Measurements from ENCODE around the gene HDDC2.

The HDDC2 gene

GRCh38 chr6:125233202-125233601, 68.6 kb downstream of the HDDC2 start:
- no peak for DNase-seq (ENCODE audit: low read depth)

DNA sequence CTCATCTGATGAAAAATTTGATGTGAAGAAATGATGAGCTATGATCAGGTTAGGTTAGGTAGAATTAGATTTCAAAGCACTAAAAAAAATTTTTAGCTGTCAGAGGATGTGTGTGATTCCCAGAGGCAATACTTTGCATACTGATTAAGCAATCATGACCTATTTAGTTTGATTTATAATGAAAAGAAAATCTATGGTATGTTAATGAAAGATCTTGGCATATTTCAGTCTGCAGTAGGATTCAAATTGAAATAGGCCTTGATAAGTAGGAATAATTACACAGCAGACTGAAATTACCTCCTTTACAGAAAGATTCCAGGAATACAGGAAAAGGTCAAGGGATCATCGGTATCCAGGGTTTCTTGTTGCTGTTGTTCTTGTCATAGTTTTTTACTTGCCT, 69.3 kb downstream of the HDDC2 start:
- DNase-seq (ENCODE audit: low read depth) = no peak

DNA sequence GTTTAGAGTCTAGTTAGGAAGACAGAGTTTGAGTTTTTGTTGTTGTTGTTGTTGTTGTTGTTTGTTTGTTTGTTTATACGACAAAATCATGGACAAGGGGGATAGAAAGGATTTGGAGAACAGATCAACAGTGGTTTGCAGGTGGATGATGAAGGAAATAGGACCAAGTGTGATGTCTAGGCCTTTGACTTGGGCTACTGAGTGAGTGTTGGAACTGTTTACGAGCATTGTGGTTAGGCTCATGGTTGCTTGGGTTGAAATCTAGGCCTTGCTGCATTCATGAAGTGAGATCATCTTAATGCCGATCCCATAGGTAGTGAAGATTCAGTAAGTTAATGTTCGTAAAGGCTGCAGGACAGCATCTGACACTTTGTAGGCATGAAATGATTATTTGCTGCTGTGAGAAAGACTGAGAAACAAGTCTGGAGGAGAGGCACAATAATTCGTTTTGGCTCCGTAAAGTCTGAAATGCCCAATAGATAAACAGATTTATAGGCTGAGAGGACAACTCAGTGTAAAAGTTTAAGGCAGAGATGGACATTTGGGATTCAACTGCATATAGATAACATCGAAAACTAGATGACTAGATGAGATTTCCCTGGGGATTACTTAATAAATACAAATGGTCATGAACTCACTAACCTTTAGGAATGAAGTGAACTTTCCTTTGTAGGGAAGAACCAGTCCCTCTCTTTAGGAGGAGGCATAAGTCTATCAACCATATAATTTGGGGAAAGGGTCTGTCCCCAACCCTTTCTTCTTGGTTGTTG, 70.0 kb downstream of the HDDC2 start:
- no peak for DNase-seq (ENCODE audit: low read depth)

GRCh38 chr6:125231133-125231532, 70.6 kb downstream of the HDDC2 start:
- no peak for DNase-seq (ENCODE audit: low read depth)

DNA sequence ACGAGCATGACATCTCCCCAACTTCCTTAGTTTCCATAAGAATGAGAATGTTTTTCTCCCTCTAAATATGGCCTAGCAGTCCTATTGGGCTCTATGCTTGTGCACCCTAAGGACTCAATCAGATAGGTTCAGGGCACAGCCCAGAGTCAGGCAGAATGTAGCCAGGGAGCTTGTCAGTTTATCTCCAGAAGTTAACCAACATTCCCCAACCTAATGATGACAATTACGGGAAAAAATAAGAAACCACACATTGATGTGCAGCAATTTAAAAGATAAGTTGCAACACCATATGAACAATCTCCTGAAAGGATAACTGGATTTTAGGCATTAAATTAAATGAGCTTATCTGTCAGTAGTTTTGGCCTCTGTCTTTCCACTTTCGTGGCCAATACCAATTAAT, 71.1 kb downstream of the HDDC2 start:
- DNase-seq (ENCODE audit: low read depth) = no peak

- DNase-seq (ENCODE audit: low read depth) = no peak
These were observed 72.7 kb downstream of the HDDC2 start for GRCh38 chr6:125228981-125229479.

DNA sequence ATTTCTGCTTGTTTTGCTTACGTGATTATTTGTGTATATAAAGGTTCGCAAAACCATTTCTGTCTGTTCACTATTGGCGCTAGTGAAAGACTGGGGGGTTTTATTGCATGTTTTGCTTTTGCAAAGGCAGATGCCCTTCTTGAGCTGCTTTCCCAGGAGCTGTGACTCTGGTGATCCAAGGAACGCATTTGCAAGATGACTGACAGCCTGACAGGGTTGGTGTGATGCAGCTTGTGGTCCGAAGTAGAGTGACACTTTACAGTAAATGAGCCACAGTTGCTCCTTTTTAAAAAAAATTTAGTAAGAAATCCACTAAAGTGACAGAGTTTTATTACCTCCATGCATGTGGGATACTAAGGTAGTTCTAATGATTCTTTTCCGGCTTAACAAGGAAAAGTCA, 74.5 kb downstream of the HDDC2 start:
- DNase-seq (ENCODE audit: low read depth) = no peak

Data from stimulated activated CD4-positive, alpha-beta T cell treated with anti-CD3 and anti-CD28 coated beads, Interleukin-2, amount 100 ng/mL, for 4 hours (primary cell).